Stimulated activated CD4-positive, alpha-beta T cell treated with anti-CD3 and anti-CD28 coated beads, Interleukin-1b, Interleukin-23, amount 100 ng/mL, for 4 hours (primary cell): ENCODE data around the gene PHPT1.
"Not testable (repeated sequence)": the region's sequence is repeated elsewhere in the genome, so short reads cannot be mapped to it uniquely, and the experiment has no call there.

ENCODE experiments used
- DNase-seq, 2 donors: peaks; one replicate each; pipeline ENCODE4 v3.0.0-alpha.2; 2020; ENCODE audit warnings: low read depth in 2 of 2

PHPT1 gene

GRCh38 chr9:136860529-136860928, 11.3 kb downstream of the PHPT1 start:
- no peak for DNase-seq

- no peak for DNase-seq
These were observed 12.0 kb downstream of the PHPT1 start for GRCh38 chr9:136860933-136861873.

- no peak for DNase-seq
These were observed 12.8 kb downstream of the PHPT1 start for GRCh38 chr9:136861874-136862457.

GRCh38 chr9:136862849-136863622, 13.8 kb downstream of the PHPT1 start:
- no peak for DNase-seq

DNA sequence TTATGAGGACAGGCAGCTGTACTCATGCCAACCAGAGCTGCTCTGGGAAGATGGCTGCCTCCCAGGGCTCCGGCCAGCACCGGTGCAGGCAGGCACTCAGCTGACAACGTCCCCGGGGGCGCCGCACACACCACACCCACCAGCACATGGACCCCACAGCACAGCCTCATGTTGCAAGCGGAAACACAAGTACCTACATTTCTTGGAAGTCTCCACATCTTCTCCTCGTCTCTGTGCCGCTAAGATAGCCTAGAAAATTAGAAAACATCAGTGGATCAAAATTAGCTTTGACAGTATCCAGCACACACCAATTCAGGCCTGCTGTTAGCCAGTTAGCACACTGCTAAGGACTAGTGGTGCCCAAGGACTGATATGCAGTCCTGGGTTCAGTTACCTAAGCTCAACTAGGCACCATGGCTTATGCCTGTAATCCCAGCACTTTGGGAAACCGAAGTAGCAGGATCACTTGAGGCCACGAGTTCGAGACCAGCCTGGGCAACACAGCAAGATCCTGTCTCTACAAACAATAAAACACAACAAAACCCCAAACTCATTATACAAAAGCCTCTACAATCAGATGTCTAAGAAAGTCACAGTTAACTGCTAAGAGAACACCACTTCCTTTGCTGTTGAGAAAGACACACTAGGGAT, 14.5 kb downstream of the PHPT1 start:
- DNase-seq: no peak

GRCh38 chr9:136865041-136865767, 16.0 kb downstream of the PHPT1 start:
- no peak for DNase-seq

DNA sequence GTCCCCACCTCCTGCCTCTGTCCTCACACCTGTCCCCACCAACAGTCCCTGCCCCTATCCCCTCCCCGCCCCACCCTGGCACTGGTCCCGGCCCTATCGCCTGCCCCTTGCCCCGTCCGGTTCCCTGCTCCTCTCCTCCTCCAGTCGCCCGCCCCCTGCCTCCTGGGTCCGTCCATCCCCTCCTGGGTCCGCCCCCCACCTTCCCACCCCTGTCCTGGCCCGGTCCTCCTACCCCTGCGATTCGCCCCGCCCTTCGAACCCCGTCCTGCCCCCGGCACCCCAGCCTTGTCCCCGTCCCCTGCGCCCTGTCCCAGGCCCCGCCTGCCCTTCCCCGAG, 16.5 kb downstream of the PHPT1 start:
- DNase-seq: no peak

DNA sequence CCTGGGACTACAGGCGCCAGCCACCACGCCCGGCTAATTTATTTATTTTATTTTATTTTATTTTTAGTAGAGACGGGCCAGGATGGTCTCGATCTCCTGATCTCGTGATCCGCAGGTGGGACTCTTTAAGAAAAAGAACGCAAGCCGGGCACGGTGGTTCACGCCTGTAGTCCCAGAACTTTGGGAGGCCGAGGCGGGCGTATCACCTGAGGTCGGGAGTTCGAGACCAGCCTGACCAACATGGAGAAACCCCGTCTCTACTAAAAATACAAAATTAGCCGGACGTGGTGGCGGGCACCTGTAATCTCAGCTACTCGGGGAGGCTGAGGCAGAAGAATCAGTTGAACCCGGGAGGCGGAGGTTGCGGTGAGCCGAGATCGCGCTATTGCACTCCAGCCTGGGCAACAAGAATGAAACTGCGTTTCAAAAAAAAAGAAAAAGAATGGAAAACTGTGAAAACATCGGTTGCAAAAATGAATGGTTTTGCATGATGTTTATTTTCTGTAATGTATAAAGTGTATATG, 17.8 kb downstream of the PHPT1 start:
- not testable (repeated sequence) for DNase-seq

DNA sequence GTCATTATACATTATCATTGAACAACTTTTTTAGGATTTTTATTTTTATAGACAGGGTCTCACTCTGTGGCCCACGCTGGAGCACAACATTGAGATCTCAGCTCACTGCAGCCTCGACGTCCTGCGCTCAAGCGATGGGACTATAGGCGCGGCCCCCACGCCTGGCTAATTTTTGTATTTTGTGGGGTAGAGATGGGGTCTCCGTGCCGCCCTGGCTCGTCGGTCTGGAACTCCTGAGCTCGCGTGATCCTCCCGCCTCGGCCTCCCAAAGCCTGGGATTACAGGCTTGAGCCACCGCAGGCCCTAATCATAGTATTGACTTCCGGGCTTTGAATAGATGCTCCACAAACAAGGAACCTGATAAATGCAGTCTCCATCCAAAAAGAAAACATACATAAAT, 18.3 kb downstream of the PHPT1 start:
- DNase-seq: no peak

GRCh38 chr9:136867917-136868316, 18.7 kb downstream of the PHPT1 start:
- no peak for DNase-seq

DNA sequence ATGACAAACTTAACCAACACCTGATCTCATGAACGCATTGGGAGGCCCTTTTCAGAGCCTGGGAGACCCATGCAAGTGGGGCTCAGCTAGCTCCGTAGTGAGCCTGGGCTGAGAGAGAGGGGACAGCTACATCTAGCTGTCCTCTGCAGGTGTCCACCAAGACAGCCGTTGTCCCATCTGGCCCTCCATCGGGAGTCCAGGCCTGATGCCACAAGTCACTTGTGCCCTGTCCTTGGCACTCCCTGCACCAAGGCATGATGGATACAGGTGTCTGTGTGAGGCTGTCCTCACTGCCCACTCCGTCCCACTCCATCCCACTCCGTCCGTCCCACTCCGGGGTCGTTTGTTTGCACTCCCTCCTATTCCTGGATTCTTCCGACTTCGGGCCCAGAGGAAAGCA, 19.4 kb downstream of the PHPT1 start:
- DNase-seq: no peak

GRCh38 chr9:136869611-136870010, 20.4 kb downstream of the PHPT1 start:
- not testable (repeated sequence) for DNase-seq

DNA sequence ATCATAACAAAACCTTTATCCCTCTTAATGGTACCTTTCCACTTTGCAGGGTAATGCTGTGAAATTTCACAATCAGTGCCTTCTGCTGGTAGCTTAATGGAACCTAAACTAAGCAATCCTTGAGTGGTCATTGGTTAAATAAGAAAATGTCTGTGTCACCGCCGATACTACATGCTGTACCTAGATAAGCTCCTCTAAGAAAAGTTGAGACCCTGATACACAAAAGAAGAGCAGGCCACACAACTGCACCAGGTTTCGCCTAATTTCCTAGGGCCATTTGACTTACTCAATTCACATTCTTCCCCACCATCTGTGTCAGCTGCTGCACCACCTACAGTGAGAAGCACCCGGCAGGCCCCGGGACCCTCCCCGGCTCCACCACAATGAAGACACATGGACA, 25.9 kb downstream of the PHPT1 start:
- DNase-seq: no peak

GRCh38 chr9:136876476-136876875, 27.3 kb downstream of the PHPT1 start:
- DNase-seq: no peak

- no peak for DNase-seq
These were observed 31.4 kb downstream of the PHPT1 start for GRCh38 chr9:136880651-136881050.

DNA sequence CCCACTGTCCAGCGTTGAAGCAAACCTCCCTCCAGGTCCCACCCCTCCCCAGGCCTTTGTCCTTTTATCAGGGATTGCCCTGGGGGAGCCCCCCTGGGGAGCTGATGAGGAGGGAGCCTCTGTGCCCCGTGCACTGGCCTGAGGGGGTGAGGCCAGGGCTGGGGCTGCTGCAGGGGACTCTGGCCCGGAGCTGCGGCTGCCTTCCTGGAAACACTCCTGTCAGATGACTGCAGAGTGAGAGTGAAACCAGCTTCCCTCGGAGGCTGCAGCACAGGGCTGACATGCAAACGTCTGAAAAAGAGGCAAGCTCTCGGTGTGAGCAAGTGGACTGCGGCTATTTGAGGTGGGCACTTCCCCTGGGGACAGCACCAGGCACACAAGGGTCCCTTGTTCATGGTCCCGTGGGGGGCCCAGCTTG, 32.5 kb downstream of the PHPT1 start:
- peak in 1 of 2 donors; percentile 49 for DNase-seq

DNA sequence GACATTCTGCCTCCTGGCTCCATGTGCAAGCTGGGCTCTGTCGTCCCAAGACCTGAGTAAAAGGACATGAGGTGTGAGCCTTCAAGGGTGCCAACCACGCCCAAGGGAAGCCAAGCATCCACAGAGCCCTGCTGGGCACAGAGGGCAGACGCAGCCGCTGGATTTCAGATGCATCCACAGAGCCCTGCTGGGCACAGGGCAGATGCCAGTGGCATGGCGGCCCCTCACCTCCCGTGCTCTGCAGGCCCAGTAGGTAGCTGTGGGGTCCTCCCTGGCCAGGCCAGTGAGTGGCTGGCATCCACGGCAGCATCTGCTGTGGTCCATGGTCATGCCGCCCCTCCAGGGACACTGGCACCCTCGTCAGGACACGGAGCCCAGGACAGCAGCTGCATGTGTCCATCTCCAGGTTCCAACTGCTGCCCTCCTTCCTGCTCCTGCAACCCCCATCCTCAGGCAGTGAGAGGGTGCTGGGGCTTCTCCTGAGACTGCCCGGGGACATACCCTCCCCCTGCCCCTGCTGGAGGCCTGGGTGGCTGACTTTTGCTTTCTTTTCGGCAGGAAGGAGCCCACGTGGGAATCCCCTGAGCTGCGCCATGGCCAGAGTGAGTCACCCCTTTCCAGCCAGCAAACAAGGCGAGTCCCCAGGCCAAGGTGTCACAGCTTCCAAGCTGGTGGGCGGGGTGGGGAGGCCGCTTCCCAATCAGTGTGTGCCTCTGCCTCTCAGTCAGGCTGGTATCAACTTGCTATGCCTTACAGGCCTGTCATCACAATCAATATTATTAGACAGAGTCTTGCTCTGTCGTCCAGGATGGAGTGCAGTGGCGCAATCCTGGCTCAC, 33.1 kb downstream of the PHPT1 start:
- peak; percentile 84 to 88 for DNase-seq

GRCh38 chr9:136882947-136883283, 33.7 kb downstream of the PHPT1 start:
- DNase-seq: not testable (repeated sequence)

GRCh38 chr9:136883670-136884069, 34.5 kb downstream of the PHPT1 start:
- DNase-seq: not testable (repeated sequence)

GRCh38 chr9:136885950-136886578, 36.9 kb downstream of the PHPT1 start, which contains the start of gene TRAF2:
TRAF2 (plus strand) TSS chr9:136886516; CDS start chr9:136898741, 12,225 bp downstream.
- DNase-seq: peak; percentile 94 to 96
